Esophagus squamous epithelium (tissue), 4 donors: Measurements from ENCODE around the gene LSM14B.

Experiments
- POLR2A ChIP-seq, 4 donors: fragments of 450-650 bp; IDR thresholded peaks; one replicate each; pipeline ENCODE4 v1.6.1; 2017; ENCODE audit warnings: antibody characterized with exemption in 4 of 4, mild to moderate bottlenecking in 4 of 4, moderate library complexity in 3 of 4
- TF ChIP-seq, protein P1 (sequence below), 6 experiments: fragments of 450-650 bp in 4 of 6; fragments of 200-600 bp in 2 of 6; sonication (generic) in 2 of 6; IDR thresholded peaks; one replicate each; pipeline ENCODE4 v1.5.1; 2016 to 2019; ENCODE audit warnings: antibody characterized with exemption in 6 of 6, mild to moderate bottlenecking in 4 of 6, moderate library complexity in 4 of 6

DNA sequence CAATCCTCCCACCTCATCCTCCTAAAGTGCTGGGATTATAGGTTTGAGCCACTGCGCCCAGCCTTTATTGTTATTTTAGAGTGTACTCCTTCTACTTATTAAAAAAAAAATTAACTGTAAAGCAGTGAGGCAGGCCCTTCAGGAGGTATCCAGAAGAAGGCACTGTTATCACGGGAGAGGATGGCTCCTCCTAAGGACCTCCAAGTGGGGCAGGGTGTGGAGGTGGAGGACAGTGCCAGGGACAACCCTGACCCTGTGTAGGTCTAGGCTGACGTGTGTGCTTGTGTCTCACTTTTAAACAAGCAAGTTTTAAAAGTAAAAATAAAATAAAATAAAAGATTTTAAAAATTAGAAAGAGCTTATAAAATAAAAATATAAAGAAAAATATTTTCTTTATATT lies 32.9 kb upstream of the LSM14B start:
- TF ChIP-seq, protein P1, sequence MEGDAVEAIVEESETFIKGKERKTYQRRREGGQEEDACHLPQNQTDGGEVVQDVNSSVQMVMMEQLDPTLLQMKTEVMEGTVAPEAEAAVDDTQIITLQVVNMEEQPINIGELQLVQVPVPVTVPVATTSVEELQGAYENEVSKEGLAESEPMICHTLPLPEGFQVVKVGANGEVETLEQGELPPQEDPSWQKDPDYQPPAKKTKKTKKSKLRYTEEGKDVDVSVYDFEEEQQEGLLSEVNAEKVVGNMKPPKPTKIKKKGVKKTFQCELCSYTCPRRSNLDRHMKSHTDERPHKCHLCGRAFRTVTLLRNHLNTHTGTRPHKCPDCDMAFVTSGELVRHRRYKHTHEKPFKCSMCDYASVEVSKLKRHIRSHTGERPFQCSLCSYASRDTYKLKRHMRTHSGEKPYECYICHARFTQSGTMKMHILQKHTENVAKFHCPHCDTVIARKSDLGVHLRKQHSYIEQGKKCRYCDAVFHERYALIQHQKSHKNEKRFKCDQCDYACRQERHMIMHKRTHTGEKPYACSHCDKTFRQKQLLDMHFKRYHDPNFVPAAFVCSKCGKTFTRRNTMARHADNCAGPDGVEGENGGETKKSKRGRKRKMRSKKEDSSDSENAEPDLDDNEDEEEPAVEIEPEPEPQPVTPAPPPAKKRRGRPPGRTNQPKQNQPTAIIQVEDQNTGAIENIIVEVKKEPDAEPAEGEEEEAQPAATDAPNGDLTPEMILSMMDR (IDR thresholded peaks at IDR 0.05) = no peak
- TF ChIP-seq POLR2A (IDR thresholded peaks at IDR 0.05) = no peak
